Mammary epithelial cell (primary cell): ENCODE data around the gene ZC3HAV1L.

ENCODE experiments used
- EZH2 ChIP-seq: IDR thresholded peaks from 2 replicates; pipeline ENCODE4 v1.6.1; 2012; ENCODE audit warnings: low read length, inconsistent platforms, borderline replicate concordance
- TF ChIP-seq, protein P1 (sequence below), 2 donors: IDR thresholded peaks in 1 of 2; conservative IDR thresholded peaks in 1 of 2; 2 replicates each; pipeline ENCODE4 v1.5.1; 2011 to 2012; ENCODE audit warnings: inconsistent platforms in 2 of 2, low read length in 2 of 2, mild to moderate bottlenecking in 2 of 2, control low read depth in 1 of 2, low read depth in 1 of 2; ENCODE audit not compliant: insufficient read depth in 1 of 2; ENCODE audit errors: extremely low read depth in 1 of 2

DNA sequence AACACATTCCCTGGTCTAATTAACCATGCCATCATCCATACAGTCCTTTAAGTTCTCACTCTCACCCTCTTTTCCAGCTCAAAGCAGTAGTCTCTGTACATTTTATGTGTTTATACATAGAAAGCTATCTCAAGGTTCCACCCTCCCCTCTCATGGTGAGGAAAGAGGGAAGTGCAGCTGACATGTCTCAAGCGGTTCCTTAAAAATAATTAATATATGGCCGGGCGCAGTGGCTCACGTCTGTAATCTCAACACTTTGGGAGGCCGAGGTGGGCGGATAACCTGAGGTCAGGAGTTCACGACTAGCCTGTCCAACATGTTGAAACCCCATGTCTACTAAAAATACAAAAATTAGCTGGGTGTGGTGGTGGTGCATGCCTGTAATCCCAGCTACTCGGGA is 37.0 kb upstream of the ZC3HAV1L start:
- TF ChIP-seq, protein P1, sequence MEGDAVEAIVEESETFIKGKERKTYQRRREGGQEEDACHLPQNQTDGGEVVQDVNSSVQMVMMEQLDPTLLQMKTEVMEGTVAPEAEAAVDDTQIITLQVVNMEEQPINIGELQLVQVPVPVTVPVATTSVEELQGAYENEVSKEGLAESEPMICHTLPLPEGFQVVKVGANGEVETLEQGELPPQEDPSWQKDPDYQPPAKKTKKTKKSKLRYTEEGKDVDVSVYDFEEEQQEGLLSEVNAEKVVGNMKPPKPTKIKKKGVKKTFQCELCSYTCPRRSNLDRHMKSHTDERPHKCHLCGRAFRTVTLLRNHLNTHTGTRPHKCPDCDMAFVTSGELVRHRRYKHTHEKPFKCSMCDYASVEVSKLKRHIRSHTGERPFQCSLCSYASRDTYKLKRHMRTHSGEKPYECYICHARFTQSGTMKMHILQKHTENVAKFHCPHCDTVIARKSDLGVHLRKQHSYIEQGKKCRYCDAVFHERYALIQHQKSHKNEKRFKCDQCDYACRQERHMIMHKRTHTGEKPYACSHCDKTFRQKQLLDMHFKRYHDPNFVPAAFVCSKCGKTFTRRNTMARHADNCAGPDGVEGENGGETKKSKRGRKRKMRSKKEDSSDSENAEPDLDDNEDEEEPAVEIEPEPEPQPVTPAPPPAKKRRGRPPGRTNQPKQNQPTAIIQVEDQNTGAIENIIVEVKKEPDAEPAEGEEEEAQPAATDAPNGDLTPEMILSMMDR (conservative IDR thresholded peaks at IDR 0.05 in 1 of 2, IDR thresholded peaks at IDR 0.05 in 1 of 2; ENCODE audit: extremely low read depth in 1 of 2, insufficient read depth in 1 of 2, low read depth in 1 of 2, low read length in 2 of 2), result no peak
- TF ChIP-seq EZH2, result no peak
